IgD-negative memory B cell (primary cell): Measurements from ENCODE around the gene FAM228B. TPM values are rescaled to one million over a fixed set of nuclear protein-coding genes. Genes with fewer than 3 reads are reported as not detected.
A peak's percentile ranks its signal among the peaks of the same experiment; 100 is the strongest.
"Not testable (repeated sequence)": the region's sequence is repeated elsewhere in the genome, so short reads cannot be mapped to it uniquely, and the experiment has no call there.

Experiments
- H3K27ac Mint-ChIP-seq, 3 donors: one replicate each; pipeline ENCODE4 v1.8.0; 2020 to 2022; ENCODE audit warnings: mild to moderate bottlenecking in 3 of 3, mixed read lengths in 3 of 3, moderate library complexity in 1 of 3
- H3K27me3 Mint-ChIP-seq: one replicate; pipeline ENCODE4 v1.8.0; 2021; ENCODE audit warnings: mixed read lengths
- H3K36me3 Mint-ChIP-seq: one replicate; pipeline ENCODE4 v1.8.0; 2020; ENCODE audit warnings: mild to moderate bottlenecking, mixed read lengths
- H3K4me1 Mint-ChIP-seq, 3 donors: one replicate each; pipeline ENCODE4 v1.8.0; 2020 to 2022; ENCODE audit warnings: mixed read lengths in 3 of 3, mild to moderate bottlenecking in 1 of 3
- H3K4me3 Mint-ChIP-seq, 4 donors: one replicate each; pipeline ENCODE4 v1.8.0; 2020 to 2022; ENCODE audit warnings: mild to moderate bottlenecking in 4 of 4, mixed read lengths in 4 of 4, moderate library complexity in 3 of 4
- H3K9me3 Mint-ChIP-seq, 3 donors: one replicate each; pipeline ENCODE4 v1.8.0; 2020 to 2021; ENCODE audit warnings: mixed read lengths in 3 of 3, mild to moderate bottlenecking in 1 of 3
- polyA plus RNA-seq: library from polyadenylated mRNA; unstranded; fragments of 300-500 nt; fragmentation: Illumina TruSeq; gene quantifications from one replicate; pipeline ENCODE4 v1.2.3, GENCODE V29; 2021

The FAM228B gene
- polyA plus RNA-seq, 1 donor from 2014 or later: 12.1 TPM

DNA sequence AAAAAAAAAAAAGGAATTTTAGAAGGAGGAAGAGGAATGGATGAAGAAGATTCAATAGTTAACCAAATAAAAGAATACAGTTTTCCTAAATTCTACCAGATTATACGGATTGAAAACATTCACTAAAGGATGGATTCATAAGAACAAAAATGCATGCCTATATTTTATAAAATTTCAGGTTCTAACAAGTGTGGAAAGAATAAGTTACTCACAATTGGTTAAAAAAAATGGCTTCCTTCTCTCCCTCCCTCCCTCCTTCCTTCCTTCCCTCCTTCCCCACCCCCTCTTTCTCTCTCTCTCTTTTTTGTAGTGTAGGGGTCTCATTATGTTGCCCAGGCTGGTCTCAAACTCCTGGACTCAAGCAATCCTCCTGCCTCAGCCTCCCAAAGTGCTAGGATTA lies 37.0 kb upstream of the FAM228B start:
- Mint-ChIP-seq H3K36me3 (peaks cover 7% of the 10 kb centered on the region), H3K4me3 (peak overlapping the region in 2 of 4 donors; percentile 18 to 25), H3K27ac (no peak overlapping the region), H3K27me3 (no peaks in the 10 kb centered on the region), H3K9me3 (no peaks in the 10 kb centered on the region), H3K4me1 (peaks cover 8 to 17% (median 9%) of the 10 kb centered on the region in 3 donors)

DNA sequence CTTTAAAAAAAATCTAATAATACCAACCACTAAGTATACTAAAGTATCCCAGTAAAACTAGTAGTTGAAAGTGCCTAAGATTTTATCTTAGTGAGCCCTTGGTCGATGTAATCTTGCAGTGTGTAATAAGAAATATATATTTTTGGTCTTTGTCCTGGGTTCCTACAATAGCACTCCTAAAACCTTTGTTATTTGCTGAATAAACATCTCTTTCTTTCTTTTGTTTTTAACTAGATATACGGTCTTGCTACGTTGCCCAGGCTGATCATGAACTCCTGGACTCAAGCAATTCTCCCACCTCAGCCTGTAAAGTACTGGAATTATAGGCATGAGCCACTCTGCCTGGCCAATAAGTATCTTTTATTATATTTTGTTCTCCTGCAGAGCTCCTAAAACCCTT lies 36.2 kb upstream of the FAM228B start:
- H3K4me1 Mint-ChIP-seq: peaks cover 8 to 17% (median 9%) of the 10 kb centered on the region in 3 donors
- H3K27ac Mint-ChIP-seq: no peak overlapping the region
- H3K9me3 Mint-ChIP-seq: no peaks in the 10 kb centered on the region
- H3K27me3 Mint-ChIP-seq: no peaks in the 10 kb centered on the region
- peaks cover 5% of the 10 kb centered on the region for H3K36me3 Mint-ChIP-seq
- peak overlapping the region in 2 of 4 donors; percentile 18 to 27 for H3K4me3 Mint-ChIP-seq

DNA sequence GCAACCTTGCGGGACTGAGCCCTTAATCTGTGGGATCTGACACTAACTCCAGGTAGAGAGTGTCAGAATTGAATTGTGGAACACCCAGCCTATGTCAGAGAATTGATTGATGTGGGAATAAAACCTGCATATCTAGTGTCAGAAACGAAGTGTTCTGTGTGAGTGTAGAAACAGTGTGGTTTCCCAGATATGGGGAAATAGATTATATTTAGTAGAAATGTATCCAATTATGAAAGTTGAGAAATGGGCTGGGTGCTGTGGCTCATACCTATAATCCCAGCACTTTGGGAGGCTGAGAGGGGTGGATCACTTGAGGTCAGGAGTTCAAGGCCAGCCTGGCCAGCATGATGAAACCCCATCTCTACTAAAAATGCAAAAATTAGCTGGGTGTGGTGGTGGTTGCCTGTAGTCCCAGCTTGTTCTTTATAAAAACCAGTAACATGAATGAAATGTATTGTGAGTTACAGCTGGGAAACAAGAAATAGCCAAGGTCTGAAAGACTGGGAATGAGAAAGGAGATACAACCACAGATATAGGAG lies 34.4 kb upstream of the FAM228B start:
- no peaks in the 10 kb centered on the region for H3K9me3 Mint-ChIP-seq
- H3K27me3 Mint-ChIP-seq: no peaks in the 10 kb centered on the region
- no peak overlapping the region for H3K27ac Mint-ChIP-seq
- peaks cover 5% of the 10 kb centered on the region for H3K36me3 Mint-ChIP-seq
- H3K4me3 Mint-ChIP-seq: no peak overlapping the region
- H3K4me1 Mint-ChIP-seq: peaks cover 4 to 8% (median 7%) of the 10 kb centered on the region in 3 donors

DNA sequence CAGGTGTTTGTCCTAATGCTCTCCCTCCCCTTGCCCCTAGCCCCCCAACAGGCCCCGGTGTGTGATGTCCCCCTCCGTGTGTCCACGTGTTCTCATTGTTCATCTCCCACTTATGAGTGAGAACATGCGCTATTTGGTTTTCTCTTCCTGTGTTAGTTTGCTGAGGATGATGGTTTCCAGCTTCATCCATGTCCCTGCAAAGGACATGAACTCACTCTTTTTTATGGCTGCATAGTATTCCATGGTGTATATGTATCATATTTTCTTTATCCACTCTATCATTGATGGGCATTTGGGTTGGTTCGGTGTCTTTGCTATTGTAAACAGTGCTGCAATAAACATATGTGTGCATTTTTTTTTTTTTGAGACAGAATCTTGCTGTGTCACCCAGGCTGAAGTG lies 30.0 kb upstream of the FAM228B start:
- peaks cover 10% of the 10 kb centered on the region for H3K36me3 Mint-ChIP-seq
- H3K27ac Mint-ChIP-seq, H3K9me3 Mint-ChIP-seq, H3K4me1 Mint-ChIP-seq, H3K4me3 Mint-ChIP-seq, H3K27me3 Mint-ChIP-seq: not testable (repeated sequence)

DNA sequence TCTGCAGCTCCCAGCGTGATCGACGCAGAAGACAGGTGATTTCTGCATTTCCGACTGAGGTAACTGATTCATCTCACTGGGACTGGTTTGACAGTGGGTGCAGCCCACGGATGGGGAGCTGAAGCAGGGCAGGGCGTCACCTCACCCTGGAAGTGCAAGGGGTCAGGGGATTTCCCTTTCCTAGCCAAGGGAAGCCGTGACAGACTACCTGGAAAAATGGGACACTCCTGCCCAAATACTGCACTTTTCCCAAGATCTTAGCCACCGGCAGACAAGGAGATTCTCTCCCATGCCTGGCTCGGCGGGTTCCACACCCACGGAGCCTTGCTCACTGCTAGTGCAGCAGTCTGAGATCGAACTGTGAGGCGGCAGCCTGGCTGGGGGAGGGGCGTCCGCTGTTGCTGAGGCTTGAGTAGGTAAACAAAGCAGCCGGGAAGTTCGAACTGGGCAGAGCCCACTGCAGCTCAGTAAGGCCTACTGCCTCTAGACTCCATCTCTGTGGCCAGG lies 28.0 kb upstream of the FAM228B start:
- H3K4me3 Mint-ChIP-seq, H3K9me3 Mint-ChIP-seq, H3K4me1 Mint-ChIP-seq, H3K27me3 Mint-ChIP-seq: not testable (repeated sequence)
- H3K27ac Mint-ChIP-seq: peak overlapping the region in 1 of 3 donors; percentile 35
- H3K36me3 Mint-ChIP-seq: peaks cover 11% of the 10 kb centered on the region

GRCh38 chr2:24100732-24101131 lies 22.5 kb upstream of the FAM228B start:
- H3K4me1 Mint-ChIP-seq, H3K27ac Mint-ChIP-seq, H3K27me3 Mint-ChIP-seq, H3K9me3 Mint-ChIP-seq, H3K4me3 Mint-ChIP-seq: not testable (repeated sequence)
- peaks cover 13% of the 10 kb centered on the region for H3K36me3 Mint-ChIP-seq

DNA sequence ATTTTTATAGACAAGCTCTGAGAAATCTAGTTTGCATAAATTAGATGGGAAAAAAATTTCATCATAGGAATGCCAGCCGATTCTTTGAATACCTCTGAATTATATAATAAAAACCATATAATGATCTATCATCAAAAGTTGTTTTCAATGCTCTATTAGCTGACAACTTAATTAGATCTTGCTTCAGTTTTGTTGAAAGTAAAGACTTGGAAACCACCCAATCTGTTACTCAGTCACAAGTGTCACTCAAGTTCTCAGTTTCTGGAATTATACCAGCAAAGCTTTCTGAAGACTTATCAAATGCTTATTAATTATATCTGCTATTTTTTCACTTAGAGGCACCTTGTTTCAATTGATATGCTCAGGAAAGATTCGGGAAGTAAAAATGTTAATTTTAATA lies 21.3 kb upstream of the FAM228B start:
- Mint-ChIP-seq H3K27ac (no peak overlapping the region), H3K4me3 (no peak overlapping the region), H3K27me3 (no peaks in the 10 kb centered on the region), H3K36me3 (peaks cover 11% of the 10 kb centered on the region), H3K4me1 (peaks cover 3 to 9% (median 9%) of the 10 kb centered on the region in 3 donors), H3K9me3 (peaks cover under 1 to 11% (median 4%) of the 10 kb centered on the region in 3 donors)

DNA sequence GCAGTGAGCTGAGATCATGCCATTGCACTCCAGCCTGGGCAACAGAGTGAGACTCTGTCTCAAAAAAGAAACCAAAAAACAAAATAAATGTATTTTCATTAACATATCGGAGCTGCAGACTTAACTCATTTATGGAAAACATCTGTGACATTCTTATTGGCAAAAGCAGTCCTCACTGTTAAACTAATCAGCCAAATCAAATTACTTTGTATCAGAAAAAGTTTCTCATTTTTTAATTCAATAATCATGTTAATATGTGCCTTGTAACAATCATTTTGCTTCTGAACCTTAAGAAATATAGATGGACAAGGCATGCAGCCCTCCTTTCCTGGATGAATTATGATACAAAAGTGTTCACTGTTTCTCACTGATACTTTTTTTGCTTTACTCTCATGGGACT lies 20.6 kb upstream of the FAM228B start:
- H3K27ac Mint-ChIP-seq: no peak overlapping the region
- H3K36me3 Mint-ChIP-seq: peaks cover 9% of the 10 kb centered on the region
- H3K27me3 Mint-ChIP-seq: no peaks in the 10 kb centered on the region
- H3K4me3 Mint-ChIP-seq: no peak overlapping the region
- H3K4me1 Mint-ChIP-seq: peaks cover 3 to 9% (median 9%) of the 10 kb centered on the region in 3 donors
- H3K9me3 Mint-ChIP-seq: peaks cover 4 to 11% (median 8%) of the 10 kb centered on the region in 3 donors

- peaks cover 4 to 15% (median 11%) of the 10 kb centered on the region in 3 donors for H3K9me3 Mint-ChIP-seq
- H3K27ac Mint-ChIP-seq: peak overlapping the region in 1 of 3 donors; percentile 76
- peaks cover 3 to 9% (median 9%) of the 10 kb centered on the region in 3 donors for H3K4me1 Mint-ChIP-seq
- no peaks in the 10 kb centered on the region for H3K27me3 Mint-ChIP-seq
- peak overlapping the region in 1 of 4 donors; percentile 5 for H3K4me3 Mint-ChIP-seq
- peaks cover 5% of the 10 kb centered on the region for H3K36me3 Mint-ChIP-seq
Observed at GRCh38 chr2:24104110-24104650, 19.1 kb upstream of the FAM228B start.

DNA sequence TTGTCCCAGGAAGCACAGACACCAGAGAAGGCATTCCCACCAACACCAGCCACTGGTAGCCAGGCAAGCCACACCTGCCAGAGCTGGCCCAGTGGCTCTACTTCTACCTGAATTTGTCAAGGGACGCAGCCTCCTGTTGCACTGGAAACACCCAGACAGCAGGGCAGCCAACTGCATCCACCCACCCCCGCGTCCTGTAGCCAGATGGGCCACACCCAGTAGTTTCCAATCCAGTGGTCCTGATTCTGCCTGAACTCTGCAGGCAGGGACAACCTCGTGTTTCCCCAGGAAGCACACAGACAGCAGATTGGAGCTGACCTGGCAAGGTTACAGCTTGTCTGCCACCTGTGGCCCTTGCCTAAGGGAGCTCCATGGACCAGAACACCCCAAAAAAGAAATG lies 18.4 kb upstream of the FAM228B start:
- peaks cover 5% of the 10 kb centered on the region for H3K36me3 Mint-ChIP-seq
- H3K9me3 Mint-ChIP-seq: peaks cover 4 to 18% (median 8%) of the 10 kb centered on the region in 3 donors
- H3K4me3 Mint-ChIP-seq: peak overlapping the region in 2 of 4 donors; percentile 32 to 65
- H3K27me3 Mint-ChIP-seq: no peaks in the 10 kb centered on the region
- peak overlapping the region in 2 of 3 donors; percentile 15 to 92 for H3K27ac Mint-ChIP-seq
- H3K4me1 Mint-ChIP-seq: peaks cover 3 to 9% (median 9%) of the 10 kb centered on the region in 3 donors

GRCh38 chr2:24105816-24106215 lies 17.5 kb upstream of the FAM228B start:
- Mint-ChIP-seq H3K9me3 (peaks cover 4 to 18% (median 8%) of the 10 kb centered on the region in 3 donors), H3K27ac (peak overlapping the region in 1 of 3 donors; percentile 62), H3K4me3 (no peak overlapping the region), H3K36me3 (peaks cover 5% of the 10 kb centered on the region), H3K27me3 (no peaks in the 10 kb centered on the region), H3K4me1 (peaks cover 3 to 9% (median 9%) of the 10 kb centered on the region in 3 donors)

GRCh38 chr2:24106786-24107185 lies 16.5 kb upstream of the FAM228B start:
- Mint-ChIP-seq H3K36me3 (peaks cover 5% of the 10 kb centered on the region), H3K4me3 (no peak overlapping the region), H3K27ac (no peak overlapping the region), H3K9me3 (peaks cover 4 to 18% (median 8%) of the 10 kb centered on the region in 3 donors), H3K27me3 (no peaks in the 10 kb centered on the region), H3K4me1 (peaks cover 3 to 9% (median 9%) of the 10 kb centered on the region in 3 donors)

DNA sequence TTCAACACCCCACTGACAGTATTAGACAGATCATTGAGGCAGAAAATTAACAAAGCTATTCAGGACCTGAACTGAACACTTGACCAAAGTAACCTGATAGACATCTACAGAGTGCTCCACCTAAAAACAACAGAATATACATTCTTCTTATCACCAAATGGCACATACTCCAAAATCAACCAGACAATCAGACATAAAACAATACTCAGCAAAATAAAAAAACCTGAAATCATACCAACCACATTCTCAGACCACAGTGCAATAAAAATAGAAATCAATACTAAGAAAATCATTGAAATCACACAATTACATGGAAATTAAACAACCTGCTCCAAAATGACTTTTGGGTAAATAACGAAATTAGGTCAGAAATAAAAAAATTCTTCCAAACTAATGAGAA lies 15.9 kb upstream of the FAM228B start:
- H3K9me3 Mint-ChIP-seq: peaks cover 4 to 18% (median 8%) of the 10 kb centered on the region in 3 donors

GRCh38 chr2:24109431-24109830 lies 13.8 kb upstream of the FAM228B start:
- H3K4me3 Mint-ChIP-seq, H3K27me3 Mint-ChIP-seq, H3K36me3 Mint-ChIP-seq, H3K4me1 Mint-ChIP-seq, H3K27ac Mint-ChIP-seq: not testable (repeated sequence)
- H3K9me3 Mint-ChIP-seq: peaks cover 4 to 18% (median 8%) of the 10 kb centered on the region in 3 donors

More for the DNA sequence above, 15.9 kb upstream of the FAM228B start:
- Mint-ChIP-seq H3K36me3 (peaks cover 5% of the 10 kb centered on the region), H3K27me3 (no peaks in the 10 kb centered on the region), H3K27ac (no peak overlapping the region), H3K4me3 (no peak overlapping the region), H3K4me1 (peaks cover 3 to 9% (median 5%) of the 10 kb centered on the region in 3 donors)

DNA sequence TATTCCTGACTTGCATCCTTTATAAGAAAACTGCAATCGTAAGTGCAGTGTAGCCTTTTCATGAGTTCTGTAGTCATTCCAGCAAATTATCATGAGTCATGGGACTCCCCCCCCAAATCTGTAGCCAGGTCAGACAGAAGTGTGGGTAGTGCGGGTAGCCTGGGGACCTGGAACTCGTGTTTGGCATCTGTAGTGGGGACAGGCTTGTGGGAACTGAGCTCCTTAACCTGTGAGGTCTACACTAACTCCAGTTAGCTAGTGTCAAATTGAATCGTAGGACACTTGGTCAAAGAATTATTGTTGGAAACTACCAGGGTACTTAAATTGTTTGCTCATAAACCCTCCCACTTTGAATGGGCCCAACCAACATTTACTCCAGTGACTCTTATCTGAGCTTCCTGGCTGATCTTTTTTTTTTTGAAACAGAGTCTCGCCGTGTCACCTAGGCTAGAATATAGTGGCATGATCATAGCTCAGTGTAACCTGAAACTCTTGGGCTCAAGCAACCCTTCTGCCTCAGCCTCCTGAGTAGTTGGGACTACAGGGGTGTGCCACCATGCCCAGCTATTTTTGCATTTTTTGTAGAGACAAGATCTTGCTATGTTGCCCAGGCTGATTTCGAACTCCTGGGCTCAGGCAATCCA lies 12.5 kb upstream of the FAM228B start:
- Mint-ChIP-seq H3K4me3 (no peak overlapping the region), H3K27me3 (no peaks in the 10 kb centered on the region), H3K27ac (no peak overlapping the region), H3K36me3 (no peaks in the 10 kb centered on the region), H3K9me3 (peaks cover 4 to 18% (median 4%) of the 10 kb centered on the region in 3 donors), H3K4me1 (no peaks in the 10 kb centered on the region)
